NCI-H524 treated with DMSO at 0.1 percent for 48 hours (cell line): ENCODE data around the gene ATP6AP2.
A peak's percentile ranks its signal among the peaks of the same experiment; 100 is the strongest.
"Not testable (repeated sequence)": the region's sequence is repeated elsewhere in the genome, so short reads cannot be mapped to it uniquely, and the experiment has no call there.

Experiments used
- DNase-seq: peaks from one replicate; lab custom pipeline; 2025; lab: John Stamatoyannopoulos, UW

Gene ATP6AP2, protein sequence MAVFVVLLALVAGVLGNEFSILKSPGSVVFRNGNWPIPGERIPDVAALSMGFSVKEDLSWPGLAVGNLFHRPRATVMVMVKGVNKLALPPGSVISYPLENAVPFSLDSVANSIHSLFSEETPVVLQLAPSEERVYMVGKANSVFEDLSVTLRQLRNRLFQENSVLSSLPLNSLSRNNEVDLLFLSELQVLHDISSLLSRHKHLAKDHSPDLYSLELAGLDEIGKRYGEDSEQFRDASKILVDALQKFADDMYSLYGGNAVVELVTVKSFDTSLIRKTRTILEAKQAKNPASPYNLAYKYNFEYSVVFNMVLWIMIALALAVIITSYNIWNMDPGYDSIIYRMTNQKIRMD

DNA sequence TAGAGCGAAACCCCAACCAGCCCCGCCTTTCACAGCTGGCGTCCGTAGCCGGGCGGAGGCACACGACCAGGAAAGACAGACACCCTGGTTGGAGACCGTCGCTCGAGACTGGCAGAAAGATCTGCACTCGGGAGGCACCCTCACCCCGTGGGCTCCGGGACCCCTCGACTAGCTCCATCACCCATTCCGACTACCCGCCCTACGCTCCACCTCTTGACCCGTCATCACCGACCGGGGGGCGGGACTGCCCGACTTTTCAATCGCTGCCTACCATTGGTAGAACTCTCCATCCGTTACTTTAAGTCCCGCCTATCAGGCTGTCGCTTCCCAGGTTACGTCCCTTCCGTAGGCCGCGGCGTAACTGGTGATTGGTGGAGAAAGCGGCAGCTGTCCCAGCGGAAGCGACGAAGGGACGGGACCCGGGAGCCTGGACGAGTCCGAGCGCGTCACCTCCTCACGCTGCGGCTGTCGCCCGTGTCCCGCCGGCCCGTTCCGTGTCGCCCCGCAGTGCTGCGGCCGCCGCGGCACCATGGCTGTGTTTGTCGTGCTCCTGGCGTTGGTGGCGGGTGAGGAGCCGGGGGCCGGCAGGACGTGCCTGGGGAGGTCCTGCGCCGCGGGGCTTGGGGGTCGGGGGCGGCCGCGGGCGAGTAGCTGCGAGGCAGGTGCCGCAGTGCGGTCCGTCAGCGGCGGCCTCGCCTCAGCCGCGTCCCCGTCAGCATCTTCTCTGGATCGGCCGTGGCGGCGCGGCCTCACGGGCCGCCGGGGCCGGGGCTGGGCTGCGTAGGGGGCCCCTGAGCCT, at the start of gene ATP6AP2:
TSS of gene ATP6AP2 (plus strand) at position 434 of the 799 bp plus-strand sequence. CDS start at position 530, 96 bp downstream.
- peak; percentile 89 for DNase-seq

DNA sequence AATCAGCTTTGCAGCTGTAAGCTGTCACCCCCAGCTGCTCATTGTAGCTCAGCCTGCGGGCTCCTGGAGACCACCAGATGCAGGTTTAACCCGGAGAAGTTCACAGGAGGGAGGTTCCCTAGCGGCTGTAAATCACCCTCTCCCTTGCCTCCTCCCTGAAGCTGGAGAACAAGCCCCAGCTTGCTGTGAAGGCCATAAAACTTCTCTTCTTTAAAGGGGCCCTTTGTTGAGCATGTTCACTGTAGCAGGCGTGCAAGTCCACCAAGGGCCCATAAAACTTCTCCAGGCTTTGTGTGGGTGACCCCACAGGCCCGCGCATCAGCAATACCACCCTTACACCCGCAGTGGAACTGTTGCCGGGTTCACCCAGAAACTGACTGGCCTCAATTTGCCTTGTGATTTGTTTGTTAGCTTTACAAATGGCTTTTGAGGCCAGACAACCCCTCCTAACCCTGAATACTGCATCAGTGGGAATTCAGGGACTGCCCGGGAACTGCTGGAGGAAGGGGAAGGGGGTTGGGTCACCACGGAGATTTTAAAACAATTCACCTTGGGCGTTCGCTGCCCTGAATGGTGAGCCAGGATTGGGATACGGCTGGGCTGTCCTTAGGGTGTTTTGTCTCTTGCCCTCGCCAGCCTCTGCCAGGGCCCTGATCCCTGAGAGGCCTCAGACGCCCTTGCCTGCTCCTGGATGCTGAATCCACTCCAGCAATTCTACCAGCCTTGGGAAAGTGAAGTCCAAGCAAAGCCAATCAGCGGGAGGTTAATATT, 49.5 kb upstream of the ATP6AP2 start:
- DNase-seq: no peak

DNA sequence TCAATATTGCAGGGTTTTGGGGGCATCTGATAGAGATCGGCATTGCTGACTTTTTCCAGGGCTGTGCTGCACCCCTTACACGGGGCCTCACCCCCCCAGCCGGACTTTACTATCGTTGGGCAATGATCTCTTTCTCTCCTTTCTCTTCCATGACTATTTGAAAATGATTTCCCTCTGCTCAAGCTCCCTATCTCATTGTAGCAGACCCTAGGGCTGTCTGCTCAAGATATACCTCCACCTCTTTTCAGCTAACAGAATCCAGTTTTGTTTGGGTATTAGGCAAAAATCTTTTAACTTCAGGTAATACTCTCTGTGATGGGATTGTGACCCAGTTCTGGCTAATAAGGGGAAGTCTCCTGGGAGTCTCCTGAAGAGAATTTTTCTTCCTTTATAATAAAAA, 43.5 kb upstream of the ATP6AP2 start:
- no peak for DNase-seq

DNA sequence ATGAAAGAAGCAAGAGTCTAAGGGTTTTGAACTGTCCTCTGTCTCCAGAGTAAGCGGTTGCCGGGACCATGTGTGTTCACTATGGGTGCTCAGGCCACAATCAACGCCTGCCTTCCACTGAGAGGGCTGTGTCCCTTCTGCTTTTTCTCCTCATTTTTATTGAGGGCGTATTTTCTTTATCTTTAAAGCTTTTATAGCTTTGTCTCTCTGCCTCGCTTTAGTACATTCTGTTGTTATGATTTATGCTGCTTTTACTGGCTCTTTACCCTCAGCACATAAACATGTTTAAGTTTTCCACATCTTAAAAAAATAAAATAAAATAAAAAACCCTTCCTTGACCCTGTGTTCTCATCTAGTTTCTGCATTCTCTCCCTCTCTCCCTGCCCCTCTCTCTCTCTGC, 42.4 kb upstream of the ATP6AP2 start:
- DNase-seq: no peak

DNA sequence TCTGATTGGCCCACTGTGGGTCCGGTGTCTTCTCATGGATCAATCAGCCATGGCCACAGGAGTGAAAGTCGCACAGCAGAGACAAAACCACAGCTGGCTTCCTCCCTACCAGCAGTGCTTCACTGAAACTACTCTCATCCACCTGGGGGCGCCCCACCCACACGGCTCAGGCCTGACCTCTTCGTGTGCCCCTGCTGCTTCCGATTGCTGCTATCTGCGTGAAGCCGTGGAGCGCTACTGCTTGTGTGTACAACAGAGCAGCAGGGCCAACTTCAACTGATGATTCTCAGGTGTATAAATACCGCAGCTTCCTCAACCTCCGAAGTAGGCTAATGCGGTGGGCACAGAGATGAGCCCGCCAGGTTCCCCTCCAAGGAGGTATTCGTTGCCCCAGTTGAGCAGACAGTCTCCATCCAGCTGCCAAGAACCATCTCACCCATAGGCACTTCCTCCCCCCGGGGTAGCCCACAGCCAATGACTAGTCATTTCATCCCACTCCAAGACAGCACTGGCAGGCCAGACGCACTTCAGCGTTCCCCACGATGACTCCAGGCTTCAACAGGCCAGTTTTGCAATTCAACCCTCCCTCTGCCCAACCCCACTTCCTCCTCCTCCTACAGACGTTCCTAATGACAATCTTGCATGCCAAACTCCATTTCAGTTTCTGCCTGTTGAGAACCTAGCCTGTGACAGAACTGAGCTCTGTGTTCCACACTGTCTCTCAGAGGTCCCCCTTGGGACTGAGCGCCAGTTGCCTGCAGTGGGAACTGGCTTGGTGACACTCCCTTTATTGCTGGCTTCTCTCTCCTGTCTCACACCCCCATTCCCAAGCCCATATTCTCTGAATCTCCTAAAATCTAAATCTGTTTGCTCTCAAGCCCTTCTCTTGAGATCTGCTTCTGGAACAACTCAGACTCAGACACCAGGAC, 41.3 kb upstream of the ATP6AP2 start:
- no peak for DNase-seq

DNA sequence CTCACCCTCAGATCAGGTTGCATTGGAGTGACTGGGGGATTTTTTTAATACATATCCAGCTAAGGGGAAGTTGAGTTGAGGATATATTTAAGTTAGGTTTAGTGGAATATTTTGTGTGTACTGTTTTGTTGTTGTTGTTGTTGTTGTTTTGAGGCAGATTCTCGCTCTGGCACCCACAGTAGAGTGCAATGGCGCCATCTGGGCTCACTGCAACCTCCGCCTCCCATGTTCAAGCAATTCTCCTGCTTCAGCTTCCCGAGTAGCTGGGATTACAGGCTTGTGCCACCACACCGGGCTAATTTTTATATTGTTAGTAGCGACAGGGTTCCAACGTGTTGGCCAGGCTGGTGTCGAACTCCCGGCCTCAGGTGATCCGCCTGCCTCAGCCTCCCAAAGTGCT, 38.6 kb upstream of the ATP6AP2 start:
- DNase-seq: no peak

DNA sequence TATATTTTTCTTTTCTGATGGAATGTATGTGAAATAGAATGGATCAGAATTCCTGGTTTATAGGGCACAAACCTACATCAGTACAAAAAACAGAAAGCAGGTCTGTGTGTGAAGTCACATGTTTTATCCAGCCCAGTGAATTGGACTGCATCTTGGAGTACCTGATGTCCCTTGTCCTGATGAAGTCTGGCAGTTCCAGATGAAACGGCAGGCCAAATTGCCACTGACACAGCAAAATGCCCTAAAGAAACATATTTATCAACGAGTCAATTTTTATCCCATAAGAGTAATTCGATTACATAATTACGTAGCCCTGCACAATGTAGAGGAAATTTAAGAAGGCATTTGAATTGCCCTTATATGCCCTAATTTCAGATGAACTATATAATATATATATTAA, 37.8 kb upstream of the ATP6AP2 start:
- DNase-seq: no peak

DNA sequence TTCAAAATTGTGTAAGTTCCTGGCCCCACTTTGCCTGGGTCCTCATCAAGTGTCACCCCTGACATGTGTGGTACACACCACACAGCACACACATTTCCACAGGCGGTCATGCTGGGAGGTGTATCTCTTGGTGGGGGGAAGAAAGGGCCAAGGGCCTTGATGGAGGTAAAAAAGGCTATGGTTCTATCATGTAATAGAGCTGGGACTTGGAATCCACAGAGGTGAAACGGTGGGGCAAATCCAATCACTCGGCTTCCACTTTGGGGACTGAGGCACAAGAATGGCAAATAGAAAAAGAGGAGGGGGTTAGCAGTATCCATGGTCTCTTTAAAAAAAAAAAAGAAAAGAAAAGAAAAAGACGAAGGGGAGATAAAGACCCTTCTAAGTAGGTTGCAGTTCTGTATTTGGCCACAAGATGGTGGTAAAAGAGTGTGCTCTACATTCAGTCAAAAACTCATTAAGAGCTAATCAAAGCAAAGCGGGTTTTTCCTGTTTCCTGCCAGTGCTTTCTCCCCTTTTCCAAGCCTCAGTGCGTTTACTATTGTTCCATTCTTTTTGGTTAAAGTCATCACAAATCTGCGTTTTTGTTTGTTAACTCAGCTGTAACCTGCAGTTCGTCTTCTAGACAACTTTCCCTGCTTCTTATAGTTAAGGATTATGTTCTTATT, 37.0 kb upstream of the ATP6AP2 start:
- DNase-seq: no peak

DNA sequence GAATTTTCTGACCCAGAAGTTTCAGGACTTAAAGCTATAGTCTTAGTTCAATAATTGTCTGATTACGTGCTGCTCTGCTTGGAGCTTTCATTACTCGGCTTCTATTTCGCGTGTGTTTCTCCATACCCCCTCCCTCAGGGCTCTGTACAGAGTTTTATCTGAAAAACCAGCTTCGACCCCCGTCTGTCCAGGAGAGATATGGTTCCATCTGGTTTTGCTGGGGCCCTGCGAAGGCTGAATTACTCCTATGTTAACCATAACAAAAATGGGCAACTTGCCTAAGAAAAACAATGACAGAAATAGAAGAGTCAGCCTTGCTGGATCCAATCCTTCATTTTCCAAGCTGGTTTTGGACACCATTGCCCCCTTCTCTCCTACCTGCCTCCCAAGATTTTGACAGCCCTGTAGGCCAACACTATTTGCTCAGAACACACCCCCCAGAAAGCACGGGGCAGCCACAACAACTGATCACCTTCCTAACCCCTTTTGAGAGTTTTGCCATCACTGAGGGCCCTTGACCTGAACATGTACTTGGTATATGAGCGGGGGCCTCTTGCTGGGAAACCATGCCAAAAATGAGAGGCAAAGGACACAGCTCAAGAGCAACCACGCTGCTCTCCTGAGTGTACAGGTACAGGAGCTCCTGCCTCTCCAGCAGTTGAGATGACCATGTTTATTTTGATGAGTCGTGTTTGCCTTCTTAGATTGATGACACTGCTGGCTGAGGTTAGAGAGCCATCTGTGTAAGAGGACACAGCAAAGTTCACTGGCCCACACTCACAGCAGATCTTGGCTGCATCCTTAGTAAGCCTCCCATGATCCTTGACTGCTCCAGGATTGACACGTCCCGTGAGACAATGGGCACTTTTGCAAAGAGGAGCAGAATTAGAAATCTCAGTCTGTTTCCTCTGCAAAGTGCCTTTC, 36.2 kb upstream of the ATP6AP2 start:
- no peak for DNase-seq

DNA sequence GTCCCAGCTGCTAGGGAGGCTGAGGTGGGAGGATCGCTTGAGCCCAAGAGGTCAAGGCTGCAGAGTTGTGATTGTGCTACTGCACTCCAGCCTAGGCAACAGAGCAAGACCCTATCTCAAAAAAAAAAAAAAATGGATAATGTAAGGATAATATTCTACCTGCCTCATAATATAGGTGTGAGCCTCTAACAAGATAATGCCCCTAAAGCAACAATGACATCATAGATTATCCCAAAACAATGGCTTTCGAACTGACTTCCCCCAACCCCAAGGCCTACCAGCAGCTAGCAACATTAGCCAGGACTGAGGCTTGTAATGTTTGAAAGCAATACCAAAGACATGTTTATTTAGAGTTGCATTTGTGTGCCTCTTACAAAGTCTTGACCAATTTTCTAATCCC, 33.9 kb upstream of the ATP6AP2 start:
- DNase-seq: no peak

DNA sequence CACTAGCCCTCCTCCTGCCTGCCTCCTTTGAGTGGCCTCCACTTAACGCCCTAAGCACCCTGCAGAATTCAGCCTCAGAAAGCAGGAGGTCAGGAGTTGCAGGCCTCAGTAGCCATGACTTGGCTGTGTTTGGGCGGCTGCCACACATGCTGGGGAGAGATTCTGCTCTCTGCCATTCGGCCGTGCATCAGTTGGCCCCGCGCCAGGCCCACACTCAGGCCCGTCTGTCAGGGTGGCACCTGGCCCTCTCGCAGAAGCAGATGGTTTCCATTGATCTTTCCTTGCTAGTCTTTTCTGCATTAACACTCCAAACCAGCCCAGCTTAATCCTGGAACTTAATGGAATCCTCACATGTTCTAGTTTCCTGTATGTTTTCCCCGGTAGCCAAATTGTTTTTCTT, 30.7 kb upstream of the ATP6AP2 start:
- DNase-seq: peak; percentile 83

DNA sequence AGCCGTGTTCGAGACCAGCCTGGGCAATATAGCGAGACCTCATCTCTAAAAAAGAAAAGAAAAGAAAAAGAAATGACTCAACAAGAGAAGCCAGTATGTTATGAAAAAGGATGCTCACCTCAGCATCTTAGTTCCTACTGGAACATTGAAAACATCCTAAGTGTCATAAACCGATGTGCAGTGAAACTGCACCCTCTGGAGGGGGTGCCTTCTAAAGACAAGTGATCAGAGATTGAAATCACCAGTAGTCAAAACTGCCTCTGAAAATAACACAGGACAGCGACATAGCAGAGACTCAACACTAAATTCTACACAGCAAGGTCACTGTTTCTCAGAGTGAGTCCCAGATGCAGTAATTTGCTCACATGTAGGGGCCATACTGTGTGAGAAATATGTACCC, 28.0 kb upstream of the ATP6AP2 start:
- DNase-seq: no peak

DNA sequence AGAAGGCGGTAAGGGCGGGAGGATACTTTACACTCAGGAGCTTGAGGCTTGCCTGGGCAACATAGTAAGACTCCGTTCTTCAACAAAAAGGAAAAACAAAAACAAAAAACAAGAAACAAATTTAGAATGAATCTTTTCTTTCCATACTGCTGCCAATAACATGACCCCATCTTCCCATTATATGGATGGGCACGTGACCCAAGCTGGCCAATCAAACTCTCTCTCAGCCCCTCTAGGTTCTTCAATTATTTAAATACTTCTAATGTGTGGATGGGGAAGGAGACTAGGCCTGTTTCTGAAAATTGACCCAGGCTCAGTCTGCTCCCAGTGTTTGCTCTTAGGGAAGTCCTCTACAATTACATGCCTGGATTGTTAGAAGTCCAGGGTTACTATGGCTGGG, 22.2 kb upstream of the ATP6AP2 start:
- DNase-seq: no peak

DNA sequence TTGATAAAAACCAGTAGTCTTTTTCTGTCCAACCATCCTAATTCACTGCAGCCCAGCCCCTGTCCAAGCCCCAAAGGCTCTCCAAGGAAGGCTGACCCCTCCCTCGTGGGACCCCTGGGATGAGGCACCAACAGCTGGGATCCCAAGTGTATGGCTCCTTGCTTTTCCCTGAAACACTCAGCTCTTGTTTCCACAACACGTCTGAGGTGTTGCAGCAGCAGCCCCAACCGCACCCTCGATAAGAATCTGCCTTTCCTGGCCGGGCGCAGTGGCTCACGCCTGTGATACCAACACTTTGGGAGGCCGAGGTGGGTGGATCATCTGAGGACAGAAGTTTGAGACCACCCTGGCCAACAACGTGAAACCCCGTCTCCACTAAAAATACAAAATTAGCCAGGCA, 17.0 kb upstream of the ATP6AP2 start:
- no peak for DNase-seq

DNA sequence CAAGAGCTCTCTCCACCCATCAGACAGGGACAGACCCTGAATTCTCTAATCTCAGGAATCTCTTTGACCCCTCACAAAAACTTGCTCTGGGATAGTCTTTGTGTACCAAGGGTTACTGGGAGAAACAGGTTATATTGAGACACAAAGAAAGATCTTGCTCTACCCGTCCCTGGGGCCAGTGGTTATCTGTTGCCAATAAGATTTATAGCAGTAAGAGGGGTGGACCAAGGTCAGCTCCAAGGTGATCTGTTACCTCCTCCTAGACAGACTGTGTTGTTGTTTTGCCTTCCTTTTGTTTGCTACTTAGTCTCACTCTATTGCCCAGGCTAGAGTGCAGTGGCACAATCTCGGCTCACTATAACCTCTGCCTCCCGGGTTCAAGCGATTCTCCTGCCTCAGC, 16.3 kb upstream of the ATP6AP2 start:
- no peak for DNase-seq

DNA sequence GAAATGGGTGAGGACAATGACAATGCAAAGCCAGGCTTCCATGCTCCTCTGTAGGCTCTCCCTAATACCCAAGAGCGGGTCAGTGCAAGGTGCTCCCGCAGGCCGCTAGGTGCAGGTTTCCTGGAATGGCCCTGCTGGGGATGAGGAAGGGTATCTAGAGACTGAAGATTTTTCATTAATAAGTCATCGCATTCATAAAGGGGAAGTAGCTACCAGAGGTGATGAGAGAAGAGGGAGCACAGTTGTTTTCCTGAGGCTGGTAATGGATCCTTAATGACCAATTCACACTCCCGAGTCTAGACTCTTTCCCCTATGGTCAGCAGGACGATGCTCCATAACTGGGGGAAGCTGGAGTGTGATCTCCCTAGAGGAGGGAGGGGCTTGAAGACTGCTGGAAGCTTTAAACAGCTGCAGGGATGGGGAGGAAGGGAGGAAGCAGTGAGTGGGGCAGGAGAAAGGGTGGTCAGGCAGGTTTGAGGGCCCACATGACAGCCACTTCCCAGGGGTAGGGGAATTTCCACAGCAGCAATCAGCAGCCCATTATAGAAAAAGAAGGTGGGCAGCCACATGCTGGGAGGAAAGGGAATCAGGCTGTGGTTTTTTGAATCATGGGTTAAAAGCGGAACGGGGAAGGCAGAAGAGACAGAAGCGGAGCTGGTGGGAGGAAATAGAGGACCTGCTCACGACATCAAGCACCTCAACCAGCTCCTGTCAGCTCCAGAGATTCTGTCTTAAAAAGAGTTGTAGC, 10.2 kb upstream of the ATP6AP2 start:
- DNase-seq: no peak

DNA sequence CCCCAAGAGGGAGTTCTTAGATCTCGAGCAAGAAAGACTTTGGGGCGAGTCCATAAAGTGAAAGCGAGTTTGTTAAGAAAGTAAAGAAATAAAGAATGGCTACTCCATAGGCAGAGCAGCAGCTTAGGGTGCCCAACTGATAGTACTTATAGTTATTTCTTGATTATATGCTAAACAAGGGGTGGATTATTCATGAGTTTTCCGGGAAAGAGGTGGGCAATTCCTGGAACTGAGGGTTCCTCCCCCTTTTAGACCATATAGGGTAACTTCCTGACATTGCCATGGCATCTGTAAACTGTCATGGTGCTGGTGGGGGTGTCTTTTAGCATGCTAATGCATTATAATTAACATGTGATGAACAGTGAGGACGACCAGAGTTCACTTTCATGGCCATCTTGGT, 9.6 kb upstream of the ATP6AP2 start:
- DNase-seq: not testable (repeated sequence)

DNA sequence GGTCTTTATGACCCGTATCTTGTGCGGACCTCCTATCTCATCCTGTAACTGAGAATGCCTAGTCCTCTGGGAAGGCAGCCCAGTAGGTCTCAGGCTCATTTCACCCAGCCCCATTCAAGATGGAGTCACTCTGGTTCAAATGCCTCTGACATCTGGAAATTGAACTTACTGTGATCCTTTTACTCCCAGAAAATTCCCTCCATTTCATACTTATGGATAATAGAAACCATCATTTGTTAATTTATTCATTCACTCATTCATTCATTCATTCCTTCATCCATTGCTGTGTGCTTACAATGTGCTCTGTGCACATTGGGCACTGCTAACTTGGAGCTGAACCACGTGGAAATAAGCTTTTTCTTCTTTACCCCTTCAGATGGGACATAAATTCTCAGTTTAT, 9.2 kb upstream of the ATP6AP2 start:
- DNase-seq: no peak

DNA sequence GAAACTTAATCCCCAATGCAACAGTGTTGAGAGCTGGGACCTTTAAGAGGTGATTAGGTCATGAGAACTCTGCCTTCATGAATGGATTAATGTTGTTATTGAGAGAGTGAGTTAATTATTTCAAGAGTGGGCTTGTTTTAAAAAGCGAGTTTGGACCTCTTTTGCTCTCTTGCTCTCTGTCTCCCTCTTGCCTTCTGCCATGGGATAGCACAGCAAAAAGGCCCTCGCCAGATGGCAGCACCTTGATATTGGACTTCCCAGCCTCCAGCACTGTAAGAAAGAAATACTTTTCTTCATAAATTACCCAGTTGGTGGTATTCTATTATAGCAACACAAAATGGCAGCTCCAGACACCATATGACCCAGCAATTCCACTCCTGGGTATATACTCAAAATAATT, 7.0 kb upstream of the ATP6AP2 start:
- DNase-seq: peak; percentile 77
